SK-N-SH (cell line): ENCODE results near the gene ASB9. TPM values are rescaled to one million over a fixed set of nuclear protein-coding genes. Genes with fewer than 3 reads are reported as not detected.

Experiments
- CTCF ChIA-PET: fragments of 300-600, 350-600 bp; formaldehyde crosslinking; extraction: SDS; loops from one replicate; lab custom pipeline; 2021; lab: Yijun Ruan, JAX
- POLR2A ChIA-PET: fragments of 350-600 bp; sonication (Branson Sonifier 250); formaldehyde crosslinking; extraction: SDS; loops from one replicate; lab custom pipeline; 2020; ENCODE audit warnings: antibody characterized with exemption, inconsistent platforms; lab: Yijun Ruan, JAX
- DNase-seq: peaks from one replicate; pipeline ENCODE4 v3.0.0; 2012
- H2AFZ ChIP-seq: fragments of 200-600 bp; sonication (generic); 2 replicates; pipeline ENCODE4 v1.8.1; 2016; ENCODE audit warnings: antibody characterized with exemption, mild to moderate bottlenecking, low read depth
- H3F3A ChIP-seq: fragments of 200-600 bp; sonication (generic); replicated peaks from 2 replicates; pipeline ENCODE3; 2016; ENCODE audit warnings: antibody characterized with exemption, mild to moderate bottlenecking; ENCODE audit not compliant: insufficient read depth
- H3K27ac ChIP-seq, 2 experiments: fragments of 200-500 bp in 1 of 2; fragments of 200-600 bp in 1 of 2; sonication (Bioruptor generic) in 1 of 2; sonication (generic), shearing (Covaris generic) in 1 of 2; 2 replicates each; pipeline versions ENCODE4 v1.5.1 to v1.6.1; 2014 to 2016; ENCODE audit warnings: low read depth in 2 of 2, inconsistent platforms in 1 of 2, low read length in 1 of 2, mild to moderate bottlenecking in 1 of 2, mixed read lengths in 1 of 2
- H3K27me3 ChIP-seq: fragments of 200-600 bp; sonication (generic), shearing (Covaris generic); 2 replicates; pipeline ENCODE4 v1.6.1; 2016; ENCODE audit warnings: mixed run types; ENCODE audit not compliant: insufficient read depth
- H3K36me3 ChIP-seq, 2 experiments: fragments of 200-500 bp in 1 of 2; fragments of 200-600 bp in 1 of 2; sonication (Bioruptor generic) in 1 of 2; sonication (generic) in 1 of 2; replicated peaks in 1 of 2; 2 replicates each; pipeline versions ENCODE3 to v1.5.1; 2014 to 2016; ENCODE audit warnings: low read length in 1 of 2, mild to moderate bottlenecking in 1 of 2; ENCODE audit not compliant: insufficient read depth in 2 of 2, control insufficient read depth in 1 of 2
- H3K4me1 ChIP-seq, 2 experiments: fragments of 200-500 bp in 1 of 2; fragments of 200-600 bp in 1 of 2; sonication (Bioruptor generic) in 1 of 2; sonication (generic), shearing (Covaris generic) in 1 of 2; 2 replicates each; pipeline versions ENCODE4 v1.5.1 to v1.6.1; 2014 to 2016; ENCODE audit warnings: low read depth in 1 of 2, low read length in 1 of 2, mixed run types in 1 of 2; ENCODE audit not compliant: insufficient read depth in 2 of 2, control insufficient read depth in 1 of 2
- H3K4me2 ChIP-seq: fragments of 200-600 bp; sonication (generic), shearing (Covaris generic); 2 replicates; pipeline ENCODE4 v1.6.1; 2017; ENCODE audit warnings: mixed run types
- H3K4me3 ChIP-seq, 2 experiments: fragments of 200-500 bp in 1 of 2; fragments of 200-600 bp in 1 of 2; sonication (Bioruptor generic) in 1 of 2; sonication (generic), shearing (Covaris generic) in 1 of 2; 2 replicates each; pipeline versions ENCODE4 v1.5.1 to v1.8.1; 2014 to 2016; ENCODE audit warnings: low read depth in 2 of 2, inconsistent platforms in 1 of 2, low read length in 1 of 2, mild to moderate bottlenecking in 1 of 2, mixed read lengths in 1 of 2, moderate library complexity in 1 of 2
- H3K79me2 ChIP-seq: fragments of 200-600 bp; sonication (generic); 2 replicates; pipeline ENCODE4 v1.8.1; 2017; ENCODE audit warnings: mild to moderate bottlenecking; ENCODE audit not compliant: insufficient read depth
- H3K9ac ChIP-seq: fragments of 200-600 bp; sonication (generic); 2 replicates; pipeline ENCODE4 v1.6.1; 2017; ENCODE audit warnings: mixed run types
- H3K9me2 ChIP-seq: fragments of 200-600 bp; sonication (generic); 2 replicates; pipeline ENCODE4 v1.6.1; 2017; ENCODE audit warnings: mixed run types
- H3K9me3 ChIP-seq: fragments of 200-600 bp; sonication (generic); 2 replicates; pipeline ENCODE4 v1.6.1; 2017; ENCODE audit warnings: mixed run types, mild to moderate bottlenecking, moderate library complexity
- H4K20me1 ChIP-seq: fragments of 200-600 bp; sonication (generic); 2 replicates; pipeline ENCODE4 v1.6.1; 2017; ENCODE audit warnings: mild to moderate bottlenecking, mixed run types; ENCODE audit not compliant: insufficient read depth
- CHD2 ChIP-seq: fragments of 150-350 bp; IDR thresholded peaks from 2 replicates; pipeline ENCODE4 v1.6.1; 2018; ENCODE audit warnings: low read length; ENCODE audit not compliant: partially characterized antibody
- ELF1 ChIP-seq: IDR thresholded peaks from 2 replicates; pipeline ENCODE4 v1.4.0; 2012
- EZH2phosphoT487 ChIP-seq: fragments of 200-600 bp; sonication (generic); IDR thresholded peaks from 2 replicates; pipeline ENCODE4 v1.6.1; 2017; ENCODE audit warnings: low read depth, mixed run types, mild to moderate bottlenecking, antibody characterized with exemption, moderate library complexity, borderline replicate concordance
- FOSL2 ChIP-seq: IDR thresholded peaks from 2 replicates; pipeline ENCODE4 v1.4.0; 2012; ENCODE audit warnings: low read depth, mild to moderate bottlenecking, moderate library complexity, borderline replicate concordance
- FOXJ3 ChIP-seq: sonication (generic); formaldehyde crosslinking; IDR thresholded peaks from 2 replicates; pipeline ENCODE4 v1.5.1; 2020; ENCODE audit warnings: mild to moderate bottlenecking, missing genetic modification reagents
- FOXM1 ChIP-seq: IDR thresholded peaks from 2 replicates; pipeline ENCODE4 v1.4.0; 2012; ENCODE audit warnings: low read depth, mild to moderate bottlenecking
- GATA2 ChIP-seq: sonication (generic); formaldehyde crosslinking; IDR thresholded peaks from 2 replicates; pipeline ENCODE4 v1.5.0; 2020; ENCODE audit warnings: mild to moderate bottlenecking, missing genetic modification reagents
- MEF2A ChIP-seq: IDR thresholded peaks from 2 replicates; pipeline ENCODE4 v1.4.0; 2012; ENCODE audit warnings: low read depth, borderline replicate concordance
- NRF1 ChIP-seq: IDR thresholded peaks from 2 replicates; pipeline ENCODE4 v1.6.1; 2012; ENCODE audit warnings: low read depth, mild to moderate bottlenecking, low read length
- POLR2AphosphoS5 ChIP-seq: IDR thresholded peaks from 2 replicates; pipeline ENCODE4 v1.6.1; 2012; ENCODE audit warnings: low read depth, low read length
- RAD21 ChIP-seq: IDR thresholded peaks from 2 replicates; pipeline ENCODE4 v1.6.1; 2012; ENCODE audit warnings: mild to moderate bottlenecking, low read length
- REST ChIP-seq: IDR thresholded peaks from 2 replicates; pipeline ENCODE4 v1.6.1; 2012; ENCODE audit warnings: mild to moderate bottlenecking, low read depth, low read length, moderate library complexity
- RXRA ChIP-seq: IDR thresholded peaks from 2 replicates; pipeline ENCODE4 v1.4.0; 2012; ENCODE audit warnings: low read depth, mild to moderate bottlenecking, borderline replicate concordance
- SMC3 ChIP-seq: IDR thresholded peaks from 2 replicates; pipeline ENCODE4 v1.6.1; 2012; ENCODE audit warnings: low read depth, low read length, improper control_type of control experiment
- TAF1 ChIP-seq: IDR thresholded peaks from 2 replicates; pipeline ENCODE4 v1.6.1; 2012; ENCODE audit warnings: low read depth, mild to moderate bottlenecking, low read length, moderate library complexity, borderline replicate concordance
- TCF12 ChIP-seq: IDR thresholded peaks from 2 replicates; pipeline ENCODE4 v1.4.0; 2012
- TEAD4 ChIP-seq: IDR thresholded peaks from 2 replicates; pipeline ENCODE4 v1.4.0; 2012; ENCODE audit warnings: mild to moderate bottlenecking, borderline replicate concordance; ENCODE audit not compliant: insufficient read depth
- USF2 ChIP-seq: fragments of 150-350 bp; IDR thresholded peaks from 2 replicates; pipeline ENCODE4 v1.6.1; 2017; ENCODE audit warnings: antibody characterized with exemption, low read length, low read depth, borderline replicate concordance
- WGBS: methylation state at CpG from one replicate; pipeline ENCODE4 v1.1.6; 2017; ENCODE audit warnings: low lambda C conversion rate; 5-methylcytosine and 5-hydroxymethylcytosine counted together
- polyA plus RNA-seq, 3 experiments: library from polyadenylated mRNA; depleted of rRNA; stranded (reverse); fragments of >200 nt; gene quantifications; 2 replicates each; pipeline ENCODE4 v1.2.3, GENCODE V29; 2012

The ASB9 gene
- polyA plus RNA-seq, 1 of the 3 experiments (the other 2 are of a cell fraction): 2.5 TPM

GRCh38 chrX:15298201-15298600 lies 28.3 kb upstream of the ASB9 start:
- WGBS: 51% methylated on average over 2 of the region's 2 CpGs
- Histone ChIP-seq H3K9me2 (no peaks in the 10 kb centered on the region), H3K9me3 (no peaks in the 10 kb centered on the region), H4K20me1 (no peaks in the 10 kb centered on the region), H3K4me2 (no peak overlapping the region), H3K36me3 (no peaks in the 10 kb centered on the region), H3K4me1 (no peaks in the 10 kb centered on the region; a peak in 1 of 4 replicates), H3K27ac (no peak overlapping the region), H3K9ac (no peak overlapping the region), H3K79me2 (no peaks in the 10 kb centered on the region), H3F3A (no peaks in the 10 kb centered on the region), H3K27me3 (no peaks in the 10 kb centered on the region), H2AFZ (no peak overlapping the region), H3K4me3 (no peak overlapping the region)
- POLR2A ChIA-PET: no interaction called here
- CTCF ChIA-PET: interaction anchor here (1.1 to 3.5 kb wide), 7 partner anchors 13 to 404 kb away, joined by 3 to 17 read pairs (median 3); no protein-coding TSS in a partner anchor
- TF ChIP-seq POLR2AphosphoS5: no peak
- no peak for TF ChIP-seq REST
- TF ChIP-seq TAF1: no peak
- no peak for TF ChIP-seq FOXJ3 (CRISPR knock-in tag)
- no peak for TF ChIP-seq USF2
- TF ChIP-seq FOXM1: no peak
- TF ChIP-seq CHD2: no peak
- TF ChIP-seq RAD21: no peak
- no peak for TF ChIP-seq FOSL2
- no peak for TF ChIP-seq GATA2 (CRISPR knock-in tag)
- TF ChIP-seq SMC3: no peak
- TF ChIP-seq ELF1: no peak
- TF ChIP-seq EZH2phosphoT487: no peak
- no peak for TF ChIP-seq TEAD4
- no peak for TF ChIP-seq TCF12
- no peak for TF ChIP-seq NRF1
- TF ChIP-seq MEF2A: no peak
- no peak for TF ChIP-seq RXRA
- no peak for DNase-seq
